ENCODE data around the gene BEST3.

BEST3 gene

DNA sequence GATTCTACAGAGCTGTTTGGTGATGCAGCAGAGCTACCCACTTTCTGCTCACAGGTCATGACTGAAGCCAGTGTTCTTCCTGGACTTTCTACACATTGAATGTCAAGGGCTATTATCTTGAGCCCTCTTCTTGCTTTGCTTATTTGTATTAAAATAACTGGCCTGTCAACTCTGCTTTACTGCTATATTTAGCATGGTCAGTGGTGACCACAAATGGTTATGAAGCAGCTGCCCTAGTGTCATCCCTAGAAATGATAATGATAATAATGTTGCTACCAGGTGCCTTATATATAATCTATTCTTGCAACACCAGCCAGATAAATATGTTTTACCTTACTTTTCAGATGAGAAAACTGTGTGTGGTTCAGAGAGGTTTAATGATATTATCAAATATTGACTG is 85.8 kb downstream of the BEST3 start:
- TF ChIP-seq ZBTB7A (IDR thresholded peaks at IDR 0.05; ENCODE audit: low read depth) (no peak), FOXM1 (IDR thresholded peaks at IDR 0.05; ENCODE audit: borderline replicate concordance, low read depth) (no peak), MAX (IDR thresholded peaks at IDR 0.05) (no peak), TCF12 (IDR thresholded peaks at IDR 0.05; ENCODE audit: low read depth) (no peak), YY1 (IDR thresholded peaks at IDR 0.05; ENCODE audit: low read depth) (no peak), TEAD4 (IDR thresholded peaks at IDR 0.05) (no peak), NFIC (IDR thresholded peaks at IDR 0.05) (no peak), CREB1 (IDR thresholded peaks at IDR 0.05; ENCODE audit: low read depth) (no peak), EGR1 (IDR thresholded peaks at IDR 0.05) (no peak), REST (IDR thresholded peaks at IDR 0.05; ENCODE audit: low read depth) (no peak), TAF1 (IDR thresholded peaks at IDR 0.05; ENCODE audit: low read depth) (no peak), CEBPB (IDR thresholded peaks at IDR 0.05) (no peak), RAD21 (IDR thresholded peaks at IDR 0.05; ENCODE audit: low read depth) (no peak), EP300 (IDR thresholded peaks at IDR 0.05; ENCODE audit: borderline replicate concordance) (no peak)
- TF ChIP-seq, protein P1, sequence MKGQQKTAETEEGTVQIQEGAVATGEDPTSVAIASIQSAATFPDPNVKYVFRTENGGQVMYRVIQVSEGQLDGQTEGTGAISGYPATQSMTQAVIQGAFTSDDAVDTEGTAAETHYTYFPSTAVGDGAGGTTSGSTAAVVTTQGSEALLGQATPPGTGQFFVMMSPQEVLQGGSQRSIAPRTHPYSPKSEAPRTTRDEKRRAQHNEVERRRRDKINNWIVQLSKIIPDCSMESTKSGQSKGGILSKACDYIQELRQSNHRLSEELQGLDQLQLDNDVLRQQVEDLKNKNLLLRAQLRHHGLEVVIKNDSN (IDR thresholded peaks at IDR 0.05) = no peak

DNA sequence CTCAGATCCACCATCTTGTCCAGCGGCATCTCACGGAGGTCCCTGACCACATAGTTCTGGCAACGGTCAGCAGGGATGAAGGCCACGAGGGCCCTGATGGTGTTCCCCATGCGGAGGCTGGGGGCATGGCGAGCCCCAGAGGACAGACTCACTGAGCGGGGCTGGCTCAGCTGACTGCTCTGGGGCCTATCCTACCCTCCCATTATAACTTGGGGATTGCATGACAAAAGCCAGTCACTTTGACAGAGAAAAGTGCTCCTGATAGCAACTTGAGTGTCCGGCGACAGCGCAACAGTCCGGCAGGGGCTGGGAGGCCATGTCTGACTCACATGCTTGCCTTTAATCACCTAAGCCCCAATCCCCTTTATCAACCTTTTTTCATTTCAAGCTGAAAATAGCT is 88.4 kb downstream of the BEST3 start, which contains the start of gene LRRC10:
TSS of gene LRRC10 (minus strand) at position 179 of the 400 bp plus-strand sequence. CDS start at position 110, 69 bp downstream.
- no peak for TF ChIP-seq REST (IDR thresholded peaks at IDR 0.05; ENCODE audit: low read depth)
- TF ChIP-seq EP300 (IDR thresholded peaks at IDR 0.05; ENCODE audit: borderline replicate concordance) = no peak
- TF ChIP-seq FOXM1 (IDR thresholded peaks at IDR 0.05; ENCODE audit: borderline replicate concordance, low read depth) = no peak
- TF ChIP-seq RAD21 (IDR thresholded peaks at IDR 0.05; ENCODE audit: low read depth) = no peak
- TF ChIP-seq ZBTB7A (IDR thresholded peaks at IDR 0.05; ENCODE audit: low read depth) = no peak
- TF ChIP-seq TAF1 (IDR thresholded peaks at IDR 0.05; ENCODE audit: low read depth) = no peak
- no peak for TF ChIP-seq EGR1 (IDR thresholded peaks at IDR 0.05)
- no peak for TF ChIP-seq MAX (IDR thresholded peaks at IDR 0.05)
- TF ChIP-seq TEAD4 (IDR thresholded peaks at IDR 0.05) = no peak
- no peak for TF ChIP-seq CEBPB (IDR thresholded peaks at IDR 0.05)

- TF ChIP-seq CREB1 (IDR thresholded peaks at IDR 0.05; ENCODE audit: low read depth) (no peak), CEBPB (IDR thresholded peaks at IDR 0.05) (no peak), YY1 (IDR thresholded peaks at IDR 0.05; ENCODE audit: low read depth) (no peak), EP300 (IDR thresholded peaks at IDR 0.05; ENCODE audit: borderline replicate concordance) (no peak), RAD21 (IDR thresholded peaks at IDR 0.05; ENCODE audit: low read depth) (no peak), REST (IDR thresholded peaks at IDR 0.05; ENCODE audit: low read depth) (no peak), FOXM1 (IDR thresholded peaks at IDR 0.05; ENCODE audit: borderline replicate concordance, low read depth) (no peak), TCF12 (IDR thresholded peaks at IDR 0.05; ENCODE audit: low read depth) (no peak), EGR1 (IDR thresholded peaks at IDR 0.05) (no peak), ZBTB7A (IDR thresholded peaks at IDR 0.05; ENCODE audit: low read depth) (no peak)
- TF ChIP-seq, protein P1 (IDR thresholded peaks at IDR 0.05) = no peak
Measured at GRCh38 chr12:69610126-69610525, 89.0 kb downstream of the BEST3 start.

DNA sequence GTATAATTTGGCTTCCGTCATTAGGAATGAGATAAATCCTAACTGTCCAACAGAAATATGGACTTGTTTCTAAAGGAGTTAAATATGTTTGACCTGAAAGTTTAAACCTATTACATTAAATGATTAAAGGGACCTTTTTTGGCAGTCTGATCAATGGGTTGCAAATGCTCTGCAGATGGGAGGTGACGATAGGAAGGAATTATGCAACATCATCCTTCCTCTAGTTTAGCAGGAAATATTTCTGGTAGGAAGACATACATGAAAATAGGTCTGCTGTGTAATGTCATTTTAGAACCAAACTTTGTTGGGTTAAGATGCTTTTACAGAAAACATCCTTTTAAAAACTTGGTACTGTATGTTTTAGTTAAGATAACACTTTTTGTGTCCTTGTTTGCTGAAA is 91.0 kb downstream of the BEST3 start:
- TF ChIP-seq RAD21 (IDR thresholded peaks at IDR 0.05; ENCODE audit: low read depth) = no peak
- TF ChIP-seq EGR1 (IDR thresholded peaks at IDR 0.05) = no peak
